IPS-18a (cell line): Measurements from ENCODE around the gene CDH13.

Experiments
- H3K27ac ChIP-seq: one replicate; pipeline ENCODE4 v1.5.1; 2013; ENCODE audit warnings: low read length
- H3K27me3 ChIP-seq: one replicate; pipeline ENCODE4 v1.6.1; 2013; ENCODE audit warnings: mild to moderate bottlenecking, low read length; ENCODE audit not compliant: control insufficient read depth, insufficient read depth
- H3K36me3 ChIP-seq: one replicate; pipeline ENCODE4 v1.6.1; 2013; ENCODE audit warnings: low read depth, low read length; ENCODE audit not compliant: control insufficient read depth
- H3K4me1 ChIP-seq: one replicate; pipeline ENCODE4 v1.6.1; 2013; ENCODE audit warnings: low read depth, low read length; ENCODE audit not compliant: control insufficient read depth
- H3K4me3 ChIP-seq: one replicate; pipeline ENCODE4 v1.5.1; 2013; ENCODE audit warnings: low read length
- H3K9ac ChIP-seq: one replicate; pipeline ENCODE4 v1.6.1; 2013; ENCODE audit warnings: mild to moderate bottlenecking, low read length, moderate library complexity
- H3K9me3 ChIP-seq: one replicate; pipeline ENCODE4 v1.6.1; 2013; ENCODE audit warnings: low read depth, low read length; ENCODE audit not compliant: control insufficient read depth

The CDH13 gene

DNA sequence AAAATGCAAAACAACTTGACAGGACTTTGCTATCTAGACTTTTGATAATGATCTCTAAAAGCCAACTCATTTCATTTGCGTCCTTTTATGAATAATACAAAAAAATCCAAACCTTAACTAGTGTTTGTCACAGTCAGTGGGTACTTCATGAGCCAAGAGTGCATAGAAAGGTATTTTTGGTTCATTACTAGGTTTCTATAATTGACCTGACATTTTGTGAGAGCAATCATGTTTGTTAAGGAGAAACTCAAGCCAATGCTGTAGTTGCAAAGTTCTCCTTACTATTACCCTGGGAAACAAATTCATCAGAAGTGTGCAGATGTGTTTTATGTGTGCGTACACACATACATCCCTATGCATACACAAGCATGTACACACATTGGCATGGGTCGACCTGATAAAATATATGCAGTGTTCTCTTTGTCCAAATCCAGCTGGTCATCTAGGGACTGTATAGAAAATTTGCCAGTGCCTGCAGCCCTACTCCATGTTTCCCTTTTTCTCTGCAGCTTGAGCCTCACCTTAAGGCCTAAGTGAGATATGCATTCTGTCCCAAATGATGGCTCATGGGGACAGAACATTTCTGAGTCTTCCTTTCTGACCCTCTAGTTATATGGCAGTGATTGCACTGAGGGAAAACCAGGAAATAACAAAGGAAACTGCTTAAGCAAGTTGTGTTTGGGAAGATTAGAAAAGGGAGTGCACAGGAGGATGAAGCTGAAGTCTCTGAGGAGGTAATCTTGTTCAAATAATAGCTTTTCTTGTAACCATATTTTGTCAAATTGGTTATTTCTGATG is 128.1 kb downstream of the CDH13 start:
- no peak overlapping the region for H3K9ac ChIP-seq
- H3K4me3 ChIP-seq: no peak overlapping the region
- H3K27ac ChIP-seq: no peak overlapping the region
- H3K9me3 ChIP-seq: no peaks in the 10 kb centered on the region
- no peaks in the 10 kb centered on the region for H3K27me3 ChIP-seq
- H3K36me3 ChIP-seq: no peaks in the 10 kb centered on the region
- peaks cover 4% of the 10 kb centered on the region for H3K4me1 ChIP-seq

DNA sequence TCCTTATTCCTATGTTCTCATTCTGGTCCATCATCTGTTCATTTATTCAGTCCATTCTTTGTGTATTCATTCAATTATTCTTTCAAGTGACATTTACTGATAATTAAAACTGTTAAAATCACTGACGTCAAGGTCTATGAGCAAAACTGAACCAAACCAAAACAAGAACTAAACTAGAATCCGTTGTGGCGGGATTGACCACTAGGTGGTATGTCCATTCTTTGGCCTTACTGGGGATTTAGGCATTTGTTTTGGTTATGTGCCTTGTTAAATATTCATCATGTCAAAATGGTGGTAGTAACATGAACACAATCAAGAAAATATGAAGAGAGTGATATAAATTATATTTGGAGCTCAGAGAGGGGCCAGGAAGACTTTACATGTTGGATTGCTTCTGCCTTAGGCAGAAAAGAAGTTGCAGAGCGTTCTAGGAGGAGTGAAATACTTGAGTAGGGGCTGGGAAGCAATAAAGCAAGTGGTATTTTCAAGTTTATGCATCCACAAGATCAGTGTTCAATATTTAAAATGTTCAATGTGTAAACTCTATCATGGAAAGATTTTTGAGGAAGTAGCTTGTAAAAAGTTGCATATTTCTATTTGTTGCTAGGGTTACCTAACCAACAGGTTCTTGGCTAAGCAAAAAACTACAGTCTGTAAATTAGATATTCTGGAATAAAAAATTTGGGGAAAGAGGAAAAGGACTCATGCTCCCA is 129.0 kb downstream of the CDH13 start:
- Histone ChIP-seq H3K9me3 (no peaks in the 10 kb centered on the region), H3K9ac (no peak overlapping the region), H3K27me3 (no peaks in the 10 kb centered on the region), H3K36me3 (no peaks in the 10 kb centered on the region), H3K27ac (no peak overlapping the region), H3K4me3 (no peak overlapping the region), H3K4me1 (peaks cover 4% of the 10 kb centered on the region)

DNA sequence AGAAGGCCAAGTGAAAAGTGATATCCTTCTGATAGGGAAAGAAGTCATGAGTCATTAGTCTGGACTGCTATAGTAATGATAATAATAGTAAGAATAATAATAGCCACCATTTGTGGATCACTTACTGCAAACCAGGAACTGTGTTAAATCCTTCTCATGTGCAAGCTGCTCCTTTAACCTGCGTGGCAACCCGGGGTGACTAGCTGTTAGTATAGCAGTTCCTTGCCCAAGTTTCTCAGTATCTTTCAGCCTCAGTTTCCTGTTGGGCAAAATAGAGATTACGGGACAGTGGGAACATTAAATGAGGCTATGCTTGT is 129.5 kb downstream of the CDH13 start:
- peaks cover 4% of the 10 kb centered on the region for H3K4me1 ChIP-seq

DNA sequence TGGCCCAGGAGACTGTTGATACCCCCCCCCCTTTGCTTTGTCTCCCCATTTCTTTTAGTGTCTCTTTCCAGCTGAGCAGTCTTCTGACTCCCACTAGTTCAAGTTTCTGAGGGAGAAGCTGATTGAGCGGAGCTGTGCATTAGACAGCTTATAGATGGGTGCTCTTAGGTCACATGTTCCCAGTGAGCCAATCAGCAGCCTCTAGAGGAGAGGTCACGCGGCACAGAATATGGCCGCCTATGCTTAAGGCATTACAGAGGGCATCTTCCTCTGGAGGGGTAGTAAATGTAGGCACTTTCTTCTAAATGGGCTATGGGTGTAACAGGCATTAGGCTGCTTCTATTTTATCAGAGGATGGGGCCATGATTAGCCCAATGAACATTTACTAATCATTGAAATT is 131.6 kb downstream of the CDH13 start:
- no peaks in the 10 kb centered on the region for H3K27me3 ChIP-seq
- no peak overlapping the region for H3K4me3 ChIP-seq
- H3K4me1 ChIP-seq: peaks cover 4% of the 10 kb centered on the region
- no peaks in the 10 kb centered on the region for H3K9me3 ChIP-seq
- no peaks in the 10 kb centered on the region for H3K36me3 ChIP-seq
- no peak overlapping the region for H3K9ac ChIP-seq
- no peak overlapping the region for H3K27ac ChIP-seq

More for the DNA sequence above, 129.5 kb downstream of the CDH13 start:
- Histone ChIP-seq H3K27me3 (no peaks in the 10 kb centered on the region), H3K9me3 (no peaks in the 10 kb centered on the region), H3K9ac (no peak overlapping the region), H3K36me3 (no peaks in the 10 kb centered on the region), H3K4me3 (no peak overlapping the region), H3K27ac (no peak overlapping the region)

DNA sequence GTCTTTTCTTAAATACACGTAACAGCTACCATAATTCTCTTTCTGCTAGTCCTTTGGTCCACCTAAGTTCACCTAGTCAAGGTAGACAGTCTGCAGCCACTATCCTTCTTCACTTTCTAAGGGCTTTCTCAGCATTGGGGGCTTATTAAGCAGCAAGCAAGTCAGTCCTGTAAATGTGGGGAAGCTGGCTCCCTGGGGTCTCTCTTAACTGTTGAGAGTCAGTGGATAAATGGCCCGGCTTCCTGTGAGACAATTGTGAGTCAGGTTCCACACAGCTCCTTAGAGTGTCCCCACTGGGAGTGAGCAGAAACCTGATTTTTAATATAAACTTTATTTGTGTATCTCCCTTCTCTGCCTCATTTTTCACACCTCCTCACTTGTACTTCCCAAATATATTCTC is 132.1 kb downstream of the CDH13 start:
- Histone ChIP-seq H3K27ac (no peak overlapping the region), H3K4me1 (peaks cover 4% of the 10 kb centered on the region), H3K36me3 (no peaks in the 10 kb centered on the region), H3K9ac (no peak overlapping the region), H3K4me3 (no peak overlapping the region), H3K27me3 (no peaks in the 10 kb centered on the region), H3K9me3 (no peaks in the 10 kb centered on the region)

DNA sequence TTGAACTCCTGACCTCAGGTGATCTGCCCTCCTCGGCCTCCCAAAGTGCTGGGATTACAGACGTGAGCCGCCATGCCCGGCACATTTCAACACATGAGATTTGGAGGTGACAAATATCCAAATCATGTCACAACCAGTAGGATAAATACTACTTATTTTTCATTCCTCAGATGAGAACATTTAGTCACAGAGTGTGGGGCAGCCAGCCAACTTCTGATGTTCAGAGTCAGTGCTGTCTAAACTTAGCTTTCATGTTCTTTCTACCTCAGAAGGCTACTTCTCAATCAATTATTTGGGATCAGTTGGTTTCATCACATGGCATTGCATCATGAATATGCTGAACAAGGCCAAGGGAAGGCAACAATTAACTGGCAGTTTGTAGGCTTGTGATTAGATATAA is 134.5 kb downstream of the CDH13 start:
- Histone ChIP-seq H3K9ac (no peak overlapping the region), H3K4me1 (peaks cover 4% of the 10 kb centered on the region), H3K27me3 (no peaks in the 10 kb centered on the region), H3K36me3 (no peaks in the 10 kb centered on the region), H3K9me3 (no peaks in the 10 kb centered on the region), H3K4me3 (no peak overlapping the region), H3K27ac (no peak overlapping the region)

DNA sequence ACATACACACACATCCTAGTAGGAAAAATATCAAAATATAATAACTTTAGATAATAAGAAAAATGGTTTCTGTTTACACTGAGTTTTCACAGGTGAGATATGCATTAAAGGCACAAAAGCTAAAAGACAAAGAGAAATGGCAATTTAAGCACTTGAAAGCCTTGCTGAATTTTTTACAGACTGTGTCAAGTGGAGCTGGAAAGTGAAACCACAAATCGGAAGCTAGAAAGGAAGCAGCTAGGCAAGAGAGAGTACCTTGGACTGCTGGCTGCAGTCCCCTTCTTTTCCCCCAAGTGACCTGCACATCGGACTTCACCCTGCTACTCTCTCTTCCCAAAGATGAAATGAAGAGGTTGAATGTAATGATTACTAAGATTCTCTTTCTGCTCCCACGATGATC is 135.1 kb downstream of the CDH13 start:
- Histone ChIP-seq H3K4me1 (peaks cover 4% of the 10 kb centered on the region), H3K36me3 (no peaks in the 10 kb centered on the region), H3K9me3 (no peaks in the 10 kb centered on the region), H3K27me3 (no peaks in the 10 kb centered on the region), H3K27ac (no peak overlapping the region), H3K9ac (no peak overlapping the region), H3K4me3 (no peak overlapping the region)

DNA sequence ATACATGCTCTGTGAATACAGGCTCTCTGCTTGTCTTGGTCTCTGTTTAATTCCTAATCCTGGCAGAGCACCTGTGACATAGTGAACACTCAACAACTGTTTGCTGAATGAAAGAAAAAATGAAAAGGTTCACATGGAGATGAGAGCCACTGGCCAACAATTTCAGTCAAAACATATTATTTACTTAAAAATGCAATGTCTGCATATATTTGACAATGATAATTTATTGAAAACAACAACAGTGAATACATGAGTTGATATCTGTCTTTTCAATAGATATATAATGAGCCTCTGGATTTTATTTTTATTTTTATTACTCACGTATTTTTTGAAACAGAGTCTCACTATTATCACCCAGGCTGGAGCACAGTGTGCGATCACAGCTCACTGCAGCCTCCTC is 136.6 kb downstream of the CDH13 start:
- no peaks in the 10 kb centered on the region for H3K36me3 ChIP-seq
- H3K27me3 ChIP-seq: no peaks in the 10 kb centered on the region
- no peak overlapping the region for H3K27ac ChIP-seq
- peaks cover 3% of the 10 kb centered on the region for H3K4me1 ChIP-seq
- no peak overlapping the region for H3K4me3 ChIP-seq
- no peak overlapping the region for H3K9ac ChIP-seq
- H3K9me3 ChIP-seq: no peaks in the 10 kb centered on the region

DNA sequence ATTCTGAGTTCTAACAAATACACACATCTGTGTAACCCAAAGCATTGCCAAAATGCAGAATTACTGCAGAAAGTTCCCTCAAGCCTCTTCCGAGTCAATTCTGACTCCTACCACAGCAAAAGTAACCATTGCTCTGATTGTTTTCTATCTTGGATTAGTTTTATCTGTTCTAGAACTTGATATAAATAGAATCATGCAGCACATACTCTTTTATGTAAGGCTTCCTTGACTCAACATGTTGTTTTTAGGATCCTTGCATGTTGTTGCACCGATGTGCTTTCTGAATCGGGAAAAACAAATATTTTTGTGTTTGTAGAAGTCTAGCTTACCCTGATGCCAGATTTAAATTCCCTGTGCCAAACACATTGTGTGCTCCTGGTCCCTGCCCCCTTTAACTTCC is 140.4 kb downstream of the CDH13 start:
- H3K9me3 ChIP-seq: no peaks in the 10 kb centered on the region
- H3K4me1 ChIP-seq: no peaks in the 10 kb centered on the region
- no peak overlapping the region for H3K9ac ChIP-seq
- no peaks in the 10 kb centered on the region for H3K36me3 ChIP-seq
- no peak overlapping the region for H3K4me3 ChIP-seq
- H3K27ac ChIP-seq: no peak overlapping the region
- H3K27me3 ChIP-seq: no peaks in the 10 kb centered on the region

DNA sequence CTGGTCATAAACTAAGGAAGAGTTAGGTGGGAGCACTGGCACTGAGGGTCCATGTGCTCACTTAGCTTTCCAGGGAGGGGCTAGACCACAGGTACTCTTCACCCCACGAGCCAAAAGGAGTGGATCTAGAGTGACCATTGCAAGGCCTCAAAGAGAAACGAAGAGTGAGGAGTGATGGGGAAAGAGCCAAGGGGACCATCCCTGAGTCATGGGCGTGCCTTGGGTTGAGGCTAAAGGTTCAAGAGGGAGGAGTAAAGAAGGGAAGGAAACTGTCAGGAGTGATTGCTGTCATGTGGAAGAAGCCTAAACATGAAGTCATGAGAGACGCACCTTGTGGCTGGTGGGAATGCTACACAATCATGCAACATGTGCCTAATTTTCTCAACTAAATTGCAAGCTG is 141.0 kb downstream of the CDH13 start:
- no peaks in the 10 kb centered on the region for H3K4me1 ChIP-seq
- no peaks in the 10 kb centered on the region for H3K9me3 ChIP-seq
- no peak overlapping the region for H3K27ac ChIP-seq
- H3K9ac ChIP-seq: no peak overlapping the region
- H3K36me3 ChIP-seq: no peaks in the 10 kb centered on the region
- H3K27me3 ChIP-seq: no peaks in the 10 kb centered on the region
- H3K4me3 ChIP-seq: no peak overlapping the region

DNA sequence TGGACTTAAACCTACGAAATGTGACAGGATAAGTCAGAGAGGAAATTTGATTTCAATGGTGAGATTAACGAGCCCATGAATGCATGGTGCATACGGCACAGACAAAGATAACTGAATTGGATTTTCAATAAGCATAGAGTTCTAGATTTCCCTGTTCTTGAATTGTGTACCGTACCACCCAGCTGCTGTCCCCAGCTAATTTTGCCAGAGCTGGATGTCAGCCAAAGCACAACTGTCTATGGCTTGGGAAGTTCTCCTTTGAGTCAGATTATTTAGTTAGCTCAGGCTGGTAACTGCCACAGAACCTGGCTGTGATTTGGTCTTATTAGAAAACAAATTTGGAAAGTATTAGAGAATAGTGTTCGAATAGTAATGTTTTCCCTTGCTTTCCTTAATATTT is 143.1 kb downstream of the CDH13 start:
- H3K4me3 ChIP-seq: no peak overlapping the region
- H3K27ac ChIP-seq: no peak overlapping the region
- H3K36me3 ChIP-seq: no peaks in the 10 kb centered on the region
- H3K9me3 ChIP-seq: no peaks in the 10 kb centered on the region
- H3K4me1 ChIP-seq: no peaks in the 10 kb centered on the region
- no peaks in the 10 kb centered on the region for H3K27me3 ChIP-seq
- no peak overlapping the region for H3K9ac ChIP-seq

DNA sequence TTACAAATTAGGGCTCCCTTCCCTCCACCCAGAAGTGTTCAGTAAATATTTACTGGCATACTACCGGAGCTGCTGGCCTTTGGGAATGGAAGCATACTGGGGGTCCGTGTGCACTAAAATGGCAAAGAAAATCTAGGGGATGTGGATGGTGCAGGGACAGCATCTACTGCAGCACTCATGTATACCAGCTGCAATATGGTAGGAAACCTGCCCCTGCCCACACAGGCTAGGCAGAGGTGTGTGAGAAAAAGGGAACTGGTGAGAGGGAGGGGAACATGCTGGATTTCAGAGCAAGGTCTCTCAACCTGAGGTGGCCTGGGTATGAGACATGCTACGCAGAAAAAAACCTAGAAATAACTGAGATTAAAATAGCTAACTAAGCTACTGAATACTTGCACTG is 145.4 kb downstream of the CDH13 start:
- Histone ChIP-seq H3K27ac (no peak overlapping the region), H3K9ac (no peak overlapping the region), H3K27me3 (no peaks in the 10 kb centered on the region), H3K4me3 (no peak overlapping the region), H3K4me1 (no peaks in the 10 kb centered on the region), H3K36me3 (no peaks in the 10 kb centered on the region), H3K9me3 (no peaks in the 10 kb centered on the region)
